Measurements from ENCODE around the gene CACNA1I.

Gene CACNA1I

GRCh38 chr22:39641660-39642310 lies 71.2 kb downstream of the CACNA1I start:
- no peaks in the 10 kb centered on the region for H3K4me1 ChIP-seq (ENCODE audit: insufficient read depth, poor library complexity, severe bottlenecking)
- no peak for TF ChIP-seq CTCF (IDR thresholded peaks at IDR 0.05; ENCODE audit: poor library complexity, severe bottlenecking)

GRCh38 chr22:39643311-39644083 lies 72.9 kb downstream of the CACNA1I start:
- ATAC-seq (ENCODE audit: low read depth) (no peak), DNase-seq (ENCODE audit: low spot score) (no peak)

More at GRCh38 chr22:39641660-39642310, 71.2 kb downstream of the CACNA1I start:
- DNase-seq (ENCODE audit: low spot score), result no peak
- Histone ChIP-seq H3K9me3 (ENCODE audit: severe bottlenecking) (no peaks in the 10 kb centered on the region), H3K27me3 (ENCODE audit: insufficient read depth, poor library complexity, severe bottlenecking) (no peaks in the 10 kb centered on the region), H3K36me3 (ENCODE audit: low read depth) (no peaks in the 10 kb centered on the region), H3K4me3 (ENCODE audit: severe bottlenecking) (no peak overlapping the region), H3K27ac (ENCODE audit: poor library complexity, severe bottlenecking) (no peak overlapping the region)
- ATAC-seq (ENCODE audit: low read depth), result no peak

GRCh38 chr22:39645532-39645931 lies 75.0 kb downstream of the CACNA1I start:
- ATAC-seq (ENCODE audit: low read depth) (no peak), DNase-seq (ENCODE audit: low spot score) (no peak)
- Histone ChIP-seq H3K27ac (ENCODE audit: poor library complexity, severe bottlenecking) (no peak overlapping the region), H3K4me3 (ENCODE audit: severe bottlenecking) (no peak overlapping the region), H3K9me3 (ENCODE audit: severe bottlenecking) (no peaks in the 10 kb centered on the region), H3K4me1 (ENCODE audit: insufficient read depth, poor library complexity, severe bottlenecking) (no peaks in the 10 kb centered on the region), H3K27me3 (ENCODE audit: insufficient read depth, poor library complexity, severe bottlenecking) (no peaks in the 10 kb centered on the region), H3K36me3 (ENCODE audit: low read depth) (no peaks in the 10 kb centered on the region)
- TF ChIP-seq CTCF (IDR thresholded peaks at IDR 0.05; ENCODE audit: poor library complexity, severe bottlenecking), result no peak

More at GRCh38 chr22:39643311-39644083, 72.9 kb downstream of the CACNA1I start:
- H3K27ac ChIP-seq (ENCODE audit: poor library complexity, severe bottlenecking), result no peak overlapping the region
- no peaks in the 10 kb centered on the region for H3K27me3 ChIP-seq (ENCODE audit: insufficient read depth, poor library complexity, severe bottlenecking)
- H3K4me1 ChIP-seq (ENCODE audit: insufficient read depth, poor library complexity, severe bottlenecking), result no peaks in the 10 kb centered on the region
- no peak for TF ChIP-seq CTCF (IDR thresholded peaks at IDR 0.05; ENCODE audit: poor library complexity, severe bottlenecking)
- H3K36me3 ChIP-seq (ENCODE audit: low read depth), result no peaks in the 10 kb centered on the region
- H3K9me3 ChIP-seq (ENCODE audit: severe bottlenecking), result no peaks in the 10 kb centered on the region
- no peak overlapping the region for H3K4me3 ChIP-seq (ENCODE audit: severe bottlenecking)

- no peak for TF ChIP-seq CTCF (IDR thresholded peaks at IDR 0.05; ENCODE audit: poor library complexity, severe bottlenecking)
- Histone ChIP-seq H3K36me3 (ENCODE audit: low read depth) (no peaks in the 10 kb centered on the region), H3K9me3 (ENCODE audit: severe bottlenecking) (no peaks in the 10 kb centered on the region), H3K27me3 (ENCODE audit: insufficient read depth, poor library complexity, severe bottlenecking) (no peaks in the 10 kb centered on the region), H3K27ac (ENCODE audit: poor library complexity, severe bottlenecking) (no peak overlapping the region), H3K4me3 (ENCODE audit: severe bottlenecking) (no peak overlapping the region), H3K4me1 (ENCODE audit: insufficient read depth, poor library complexity, severe bottlenecking) (no peaks in the 10 kb centered on the region)
- ATAC-seq (ENCODE audit: low read depth), result no peak
- no peak for DNase-seq (ENCODE audit: low spot score)
Observed at GRCh38 chr22:39646398-39647063, 76.0 kb downstream of the CACNA1I start.

Measured in RWPE2 (cell line).